Adipocyte (in vitro differentiated cells): Measurements from ENCODE around the gene MROH7.
"Not testable (repeated sequence)": the region's sequence is repeated elsewhere in the genome, so short reads cannot be mapped to it uniquely, and the experiment has no call there.

ENCODE experiments used
- DNase-seq: peaks from one replicate; pipeline ENCODE4 v3.0.0-alpha.2; 2015; ENCODE audit warnings: low read depth
- H3K27me3 ChIP-seq: replicated peaks from 2 replicates; pipeline ENCODE4 v1.7.0; 2013; ENCODE audit warnings: mild to moderate bottlenecking, low read length, moderate library complexity; ENCODE audit not compliant: control insufficient read depth, insufficient read depth
- H3K36me3 ChIP-seq: 2 replicates; pipeline ENCODE4 v1.7.0; 2013; ENCODE audit warnings: low read length, mild to moderate bottlenecking, moderate library complexity; ENCODE audit not compliant: control insufficient read depth, insufficient read depth, severe bottlenecking
- H3K4me1 ChIP-seq: 2 replicates; pipeline ENCODE4 v1.7.0; 2013; ENCODE audit warnings: mild to moderate bottlenecking, low read length, moderate library complexity; ENCODE audit not compliant: control insufficient read depth, insufficient read depth
- H3K4me3 ChIP-seq: 2 replicates; pipeline ENCODE4 v1.7.0; 2013; ENCODE audit warnings: mild to moderate bottlenecking, low read length, moderate library complexity
- H3K9ac ChIP-seq: 2 replicates; pipeline ENCODE4 v1.7.0; 2013; ENCODE audit warnings: mild to moderate bottlenecking, low read length, moderate library complexity
- H3K9me3 ChIP-seq: 2 replicates; pipeline ENCODE4 v1.7.0; 2013; ENCODE audit warnings: mild to moderate bottlenecking, low read length, moderate library complexity; ENCODE audit not compliant: control insufficient read depth

MROH7 gene

GRCh38 chr1:54611621-54612020 is 30.0 kb upstream of the MROH7 start:
- Histone ChIP-seq H3K36me3 (no peaks in the 10 kb centered on the region), H3K4me3 (no peak overlapping the region), H3K27me3 (peaks cover 15% of the 10 kb centered on the region), H3K4me1 (no peaks in the 10 kb centered on the region), H3K9ac (no peak overlapping the region), H3K9me3 (no peaks in the 10 kb centered on the region)
- no peak for DNase-seq

- no peak overlapping the region for H3K9ac ChIP-seq
- no peak for DNase-seq
- H3K27me3 ChIP-seq: peaks cover 25% of the 10 kb centered on the region
- no peaks in the 10 kb centered on the region for H3K4me1 ChIP-seq
- H3K36me3 ChIP-seq: no peaks in the 10 kb centered on the region
- no peaks in the 10 kb centered on the region for H3K9me3 ChIP-seq
- no peak overlapping the region for H3K4me3 ChIP-seq
Observed at GRCh38 chr1:54614024-54614423, 27.6 kb upstream of the MROH7 start.

GRCh38 chr1:54614563-54614962 is 27.0 kb upstream of the MROH7 start:
- no peak for DNase-seq
- Histone ChIP-seq H3K36me3 (no peaks in the 10 kb centered on the region), H3K27me3 (peaks cover 28% of the 10 kb centered on the region), H3K4me1 (no peaks in the 10 kb centered on the region), H3K9me3 (no peaks in the 10 kb centered on the region), H3K9ac (no peak overlapping the region), H3K4me3 (no peak overlapping the region)

GRCh38 chr1:54615531-54616279 is 25.9 kb upstream of the MROH7 start:
- Histone ChIP-seq H3K9me3 (no peaks in the 10 kb centered on the region), H3K27me3 (peaks cover 33% of the 10 kb centered on the region), H3K4me3 (no peak overlapping the region), H3K4me1 (no peaks in the 10 kb centered on the region), H3K9ac (no peak overlapping the region), H3K36me3 (no peaks in the 10 kb centered on the region)
- no peak for DNase-seq

- Histone ChIP-seq H3K4me3 (no peak overlapping the region), H3K9me3 (no peaks in the 10 kb centered on the region), H3K4me1 (peaks cover 10% of the 10 kb centered on the region), H3K9ac (no peak overlapping the region), H3K36me3 (no peaks in the 10 kb centered on the region), H3K27me3 (peaks cover 35% of the 10 kb centered on the region)
- no peak for DNase-seq
Observed at GRCh38 chr1:54619749-54620148, 21.8 kb upstream of the MROH7 start.

GRCh38 chr1:54623216-54624007 is 18.2 kb upstream of the MROH7 start, which contains the start of gene FAM151A:
Gene FAM151A (minus strand): TSS chr1:54623525. CDS start chr1:54623395, 130 bp downstream.
- no peaks in the 10 kb centered on the region for H3K36me3 ChIP-seq
- H3K4me1 ChIP-seq: peaks cover 10% of the 10 kb centered on the region
- no peak for DNase-seq
- H3K27me3 ChIP-seq: peaks cover 17% of the 10 kb centered on the region
- H3K9me3 ChIP-seq: no peaks in the 10 kb centered on the region
- no peak within 1 kb of the TSS for H3K4me3 ChIP-seq
- no peak within 1 kb of the TSS for H3K9ac ChIP-seq

- H3K4me3 ChIP-seq: no peak overlapping the region
- no peak for DNase-seq
- no peak overlapping the region for H3K9ac ChIP-seq
- peaks cover 9% of the 10 kb centered on the region for H3K27me3 ChIP-seq
- H3K4me1 ChIP-seq: peaks cover 10% of the 10 kb centered on the region
- H3K36me3 ChIP-seq: no peaks in the 10 kb centered on the region
- no peaks in the 10 kb centered on the region for H3K9me3 ChIP-seq
Observed at GRCh38 chr1:54624466-54625464, 16.8 kb upstream of the MROH7 start.

GRCh38 chr1:54627196-54627595 is 14.4 kb upstream of the MROH7 start:
- no peak overlapping the region for H3K4me3 ChIP-seq
- H3K4me1 ChIP-seq: peaks cover 10% of the 10 kb centered on the region
- no peaks in the 10 kb centered on the region for H3K9me3 ChIP-seq
- DNase-seq: no peak
- H3K9ac ChIP-seq: no peak overlapping the region
- H3K36me3 ChIP-seq: no peaks in the 10 kb centered on the region
- peaks cover 12% of the 10 kb centered on the region for H3K27me3 ChIP-seq

- not testable (repeated sequence) for H3K9ac ChIP-seq, H3K4me3 ChIP-seq, H3K4me1 ChIP-seq, H3K9me3 ChIP-seq, DNase-seq, H3K36me3 ChIP-seq
- peaks cover 11% of the 10 kb centered on the region for H3K27me3 ChIP-seq
Observed at GRCh38 chr1:54635804-54636203, 5.8 kb upstream of the MROH7 start.

GRCh38 chr1:54636461-54637446 is 4.8 kb upstream of the MROH7 start:
- not testable (repeated sequence) for H3K9ac ChIP-seq, H3K9me3 ChIP-seq, H3K4me1 ChIP-seq, H3K4me3 ChIP-seq, H3K36me3 ChIP-seq, DNase-seq
- H3K27me3 ChIP-seq: peaks cover 18% of the 10 kb centered on the region
